DMS114 treated with DMSO at 0.1 percent for 48 hours (cell line): ENCODE results near the gene NDUFS7.

Experiments
- DNase-seq: peaks from one replicate; lab custom pipeline; 2025; ENCODE audit not compliant: unreplicated experiment; lab: John Stamatoyannopoulos, UW

NDUFS7 gene

GRCh38 chr19:1384478-1385110 is 887 bp downstream of the NDUFS7 start:
- no peak for DNase-seq

GRCh38 chr19:1385816-1386215 is 2.1 kb downstream of the NDUFS7 start:
- no peak for DNase-seq

GRCh38 chr19:1386945-1387683 is 3.4 kb downstream of the NDUFS7 start:
- no peak for DNase-seq

DNA sequence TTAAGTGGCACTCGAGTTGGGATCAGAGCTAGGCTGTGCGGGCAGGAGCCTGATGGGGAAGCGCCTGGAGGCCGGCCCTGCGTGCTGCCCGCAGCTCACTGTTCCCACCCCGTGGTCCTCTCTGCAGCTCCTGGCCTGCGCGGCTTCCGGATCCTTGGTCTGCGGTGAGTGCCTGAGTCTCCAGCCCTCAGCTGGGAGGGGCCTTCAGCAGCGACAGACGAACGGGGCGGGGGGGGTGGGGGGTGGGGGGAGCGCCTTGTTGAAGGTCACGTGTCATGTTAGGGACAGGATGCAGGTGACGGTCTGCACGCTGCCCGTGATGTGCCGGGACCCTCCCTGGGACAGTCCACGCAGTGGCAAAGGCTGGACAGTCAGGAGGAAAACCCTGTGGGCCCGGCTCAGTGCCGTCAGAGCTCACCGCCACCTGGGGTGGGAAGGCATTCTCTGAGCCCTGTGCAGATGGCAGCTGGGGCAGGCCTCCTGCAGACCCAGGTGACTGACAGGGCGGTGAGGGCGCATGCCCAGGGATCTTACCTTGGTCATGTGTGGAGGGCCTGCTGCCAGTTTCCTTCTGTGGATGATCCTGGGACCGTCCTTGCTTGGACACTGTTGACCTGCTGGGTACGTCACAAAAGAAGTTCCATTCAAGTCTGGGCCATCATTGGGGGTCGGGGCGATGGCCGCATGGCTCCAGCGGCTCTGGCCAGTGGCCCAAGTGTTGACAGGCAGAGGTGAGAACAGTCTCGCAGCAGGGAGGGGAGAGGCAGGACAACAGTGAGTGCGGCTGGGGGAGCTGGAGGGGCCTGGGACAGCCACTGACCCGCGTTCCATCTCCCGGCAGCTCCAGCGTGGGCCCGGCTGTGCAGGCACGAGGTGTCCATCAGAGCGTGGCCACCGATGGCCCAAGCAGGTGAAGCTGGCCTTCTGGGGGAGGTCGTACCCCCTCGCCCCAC is 4.3 kb downstream of the NDUFS7 start:
- no peak for DNase-seq

- DNase-seq = no peak
Observed at GRCh38 chr19:1388637-1389026, 4.9 kb downstream of the NDUFS7 start.

- no peak for DNase-seq
Observed at GRCh38 chr19:1389033-1389940, 5.6 kb downstream of the NDUFS7 start.

GRCh38 chr19:1390890-1391423 is 7.2 kb downstream of the NDUFS7 start:
- DNase-seq = no peak

- DNase-seq = no peak
Observed at GRCh38 chr19:1392407-1392806, 8.7 kb downstream of the NDUFS7 start.

DNA sequence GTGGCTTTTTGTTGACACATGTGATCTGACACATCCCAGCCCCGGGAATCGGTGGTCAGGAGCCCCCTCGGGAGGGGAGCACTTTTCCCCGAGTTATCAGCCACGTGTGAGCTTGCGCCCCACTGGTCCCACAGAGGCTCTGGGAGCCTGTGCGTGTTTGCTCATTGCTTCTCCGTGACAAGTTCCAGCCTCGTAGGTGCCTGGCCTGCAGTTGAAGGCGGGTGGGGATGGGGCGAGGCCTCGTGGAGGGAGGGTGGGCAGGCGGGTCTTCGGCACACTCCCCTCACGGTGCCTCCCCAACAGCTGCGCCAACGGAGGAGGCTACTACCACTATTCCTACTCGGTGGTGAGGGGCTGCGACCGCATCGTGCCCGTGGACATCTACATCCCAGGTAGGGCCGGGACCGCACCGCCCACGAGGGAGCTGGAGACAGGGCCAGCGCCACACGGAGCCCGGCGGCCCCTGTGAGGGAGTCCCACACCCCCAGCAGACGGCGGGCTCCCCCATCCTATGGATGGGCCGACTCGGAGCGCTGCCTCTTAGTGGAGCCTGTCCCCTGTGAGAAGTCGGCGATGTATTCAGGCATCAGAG is 9.3 kb downstream of the NDUFS7 start:
- DNase-seq = no peak

DNA sequence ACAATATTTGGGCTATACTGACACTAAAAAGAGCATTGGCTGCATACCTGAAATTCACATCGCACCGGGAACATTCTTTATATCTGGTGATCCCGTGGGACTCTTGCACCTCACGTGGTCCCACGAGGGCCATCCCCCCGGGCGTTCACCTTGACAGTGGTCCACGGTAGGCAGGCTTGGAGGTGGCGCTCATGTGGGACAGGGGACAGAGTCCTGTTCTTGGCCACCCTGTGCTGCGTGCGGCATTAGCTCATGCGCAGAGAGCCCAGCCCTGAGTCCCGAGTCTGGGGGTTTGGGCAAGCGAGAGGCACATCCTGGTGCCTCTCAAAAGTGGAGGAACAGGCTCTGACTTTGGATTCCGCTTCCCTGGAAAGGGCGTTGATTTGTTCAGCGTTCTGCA is 10.1 kb downstream of the NDUFS7 start:
- no peak for DNase-seq

GRCh38 chr19:1394252-1395193 is 10.8 kb downstream of the NDUFS7 start:
- no peak for DNase-seq

GRCh38 chr19:1395194-1396018 is 11.7 kb downstream of the NDUFS7 start:
- DNase-seq = no peak

GRCh38 chr19:1396019-1396767 is 12.5 kb downstream of the NDUFS7 start:
- no peak for DNase-seq

- no peak for DNase-seq
Observed at GRCh38 chr19:1396768-1397679, 13.3 kb downstream of the NDUFS7 start.

DNA sequence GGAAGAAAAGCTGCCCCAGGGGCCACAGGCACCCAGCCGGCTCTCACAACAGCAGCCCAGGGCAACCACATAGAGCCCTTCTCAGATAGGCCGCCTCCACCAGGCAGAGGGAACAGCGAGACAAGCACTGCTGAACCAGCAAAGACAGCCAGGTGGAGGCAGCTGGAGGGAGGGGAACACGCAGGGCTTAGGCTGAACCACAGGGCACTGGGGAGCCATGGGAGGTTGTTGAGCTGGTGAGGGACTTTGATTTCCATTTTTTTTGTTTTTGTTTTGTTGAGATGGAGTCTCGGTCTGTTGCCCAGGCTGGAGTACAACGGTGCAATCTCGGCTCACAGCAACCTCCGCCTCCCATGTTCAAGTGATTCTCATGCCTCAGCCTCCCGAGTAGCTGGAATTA is 14.1 kb downstream of the NDUFS7 start:
- no peak for DNase-seq

DNA sequence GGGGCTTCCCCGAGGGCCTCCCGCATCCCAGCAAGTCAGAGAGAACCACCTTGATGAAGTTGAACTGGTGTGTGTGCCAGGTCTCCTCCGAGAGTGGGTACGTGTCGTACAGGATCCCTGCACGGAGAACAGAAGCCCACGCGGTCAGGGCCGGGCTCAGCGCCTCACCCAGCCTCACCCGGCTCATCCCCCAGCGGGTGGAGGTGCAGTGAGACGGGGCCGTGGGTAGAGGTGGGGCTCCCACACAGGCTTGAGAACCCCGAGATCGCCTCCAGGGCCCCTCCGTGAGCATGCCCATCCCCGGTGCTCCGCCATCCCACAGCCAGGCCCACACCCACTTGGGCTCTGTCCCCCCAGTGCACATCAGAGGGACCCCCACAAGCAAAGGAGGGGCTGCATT is 15.4 kb downstream of the NDUFS7 start:
- no peak for DNase-seq
